Prostate gland (tissue), 2 donors: ENCODE data around the gene RPAIN.

Source experiments
- CTCF ChIP-seq, 4 experiments: fragments of 200-600 bp in 2 of 4; fragments of 450-650 bp in 2 of 4; sonication (generic) in 2 of 4; IDR thresholded peaks; 1 replicate in 3 of 4; 2 replicates in 1 of 4; pipeline ENCODE4 v1.5.1; 2016 to 2019; ENCODE audit warnings: antibody characterized with exemption in 4 of 4, mild to moderate bottlenecking in 2 of 4, moderate library complexity in 2 of 4
- POLR2AphosphoS5 ChIP-seq: sonication (generic); formaldehyde crosslinking; IDR thresholded peaks from one replicate; pipeline ENCODE4 v1.6.1; 2017; ENCODE audit warnings: antibody characterized with exemption

- no peak for TF ChIP-seq CTCF (IDR thresholded peaks at IDR 0.05)
- no peak for TF ChIP-seq POLR2AphosphoS5
Measured at GRCh38 chr17:5437721-5438317, 17.8 kb downstream of the RPAIN start.
